ENCODE measurements around the gene GOLT1A. TPM values are rescaled to one million over a fixed set of nuclear protein-coding genes. Genes with fewer than 3 reads are reported as not detected.

GOLT1A gene
- total and polyA plus RNA-seq, 2 of the 8 experiments (the other 6 are each of a cell fraction or from before 2014, with no cell fraction given): 7.5 to 8.5 TPM

DNA sequence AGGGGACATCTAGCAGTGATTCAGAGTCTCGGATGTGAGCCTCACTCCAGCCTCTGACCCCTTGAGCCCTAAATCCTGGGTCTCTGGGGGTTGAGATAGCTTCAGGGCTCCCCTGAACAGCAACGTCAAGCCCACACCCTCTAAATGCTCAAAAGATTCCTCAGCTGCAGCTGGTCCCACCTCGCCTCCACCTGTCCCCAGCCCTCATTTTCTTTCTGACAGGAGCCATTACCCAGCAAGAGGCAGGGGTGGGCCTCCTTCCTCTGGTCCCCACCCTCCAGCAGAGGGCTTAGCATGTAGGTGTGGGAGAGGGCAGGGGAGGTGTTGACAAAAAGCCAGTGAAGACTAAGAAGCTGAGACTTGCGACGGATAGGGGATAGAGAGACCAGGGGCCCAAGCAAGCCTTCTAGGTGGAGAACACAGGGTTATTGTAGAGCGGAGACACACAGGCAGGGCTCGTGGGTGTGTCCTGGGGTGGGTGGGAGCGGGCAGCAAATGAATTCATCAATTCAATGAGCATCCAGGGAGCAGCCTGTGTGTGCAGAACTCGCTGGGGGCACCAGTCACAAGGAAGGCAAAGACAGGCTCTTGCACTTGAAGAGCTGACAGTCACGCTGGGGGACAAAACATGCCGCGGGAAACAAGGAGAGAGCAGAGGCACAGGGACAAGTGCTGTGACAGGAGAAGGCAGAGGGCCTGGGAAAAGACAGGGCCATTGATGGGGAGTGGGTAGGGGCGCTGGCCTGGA, 48.9 kb upstream of the GOLT1A start (continued):
- TF ChIP-seq, protein P1, sequence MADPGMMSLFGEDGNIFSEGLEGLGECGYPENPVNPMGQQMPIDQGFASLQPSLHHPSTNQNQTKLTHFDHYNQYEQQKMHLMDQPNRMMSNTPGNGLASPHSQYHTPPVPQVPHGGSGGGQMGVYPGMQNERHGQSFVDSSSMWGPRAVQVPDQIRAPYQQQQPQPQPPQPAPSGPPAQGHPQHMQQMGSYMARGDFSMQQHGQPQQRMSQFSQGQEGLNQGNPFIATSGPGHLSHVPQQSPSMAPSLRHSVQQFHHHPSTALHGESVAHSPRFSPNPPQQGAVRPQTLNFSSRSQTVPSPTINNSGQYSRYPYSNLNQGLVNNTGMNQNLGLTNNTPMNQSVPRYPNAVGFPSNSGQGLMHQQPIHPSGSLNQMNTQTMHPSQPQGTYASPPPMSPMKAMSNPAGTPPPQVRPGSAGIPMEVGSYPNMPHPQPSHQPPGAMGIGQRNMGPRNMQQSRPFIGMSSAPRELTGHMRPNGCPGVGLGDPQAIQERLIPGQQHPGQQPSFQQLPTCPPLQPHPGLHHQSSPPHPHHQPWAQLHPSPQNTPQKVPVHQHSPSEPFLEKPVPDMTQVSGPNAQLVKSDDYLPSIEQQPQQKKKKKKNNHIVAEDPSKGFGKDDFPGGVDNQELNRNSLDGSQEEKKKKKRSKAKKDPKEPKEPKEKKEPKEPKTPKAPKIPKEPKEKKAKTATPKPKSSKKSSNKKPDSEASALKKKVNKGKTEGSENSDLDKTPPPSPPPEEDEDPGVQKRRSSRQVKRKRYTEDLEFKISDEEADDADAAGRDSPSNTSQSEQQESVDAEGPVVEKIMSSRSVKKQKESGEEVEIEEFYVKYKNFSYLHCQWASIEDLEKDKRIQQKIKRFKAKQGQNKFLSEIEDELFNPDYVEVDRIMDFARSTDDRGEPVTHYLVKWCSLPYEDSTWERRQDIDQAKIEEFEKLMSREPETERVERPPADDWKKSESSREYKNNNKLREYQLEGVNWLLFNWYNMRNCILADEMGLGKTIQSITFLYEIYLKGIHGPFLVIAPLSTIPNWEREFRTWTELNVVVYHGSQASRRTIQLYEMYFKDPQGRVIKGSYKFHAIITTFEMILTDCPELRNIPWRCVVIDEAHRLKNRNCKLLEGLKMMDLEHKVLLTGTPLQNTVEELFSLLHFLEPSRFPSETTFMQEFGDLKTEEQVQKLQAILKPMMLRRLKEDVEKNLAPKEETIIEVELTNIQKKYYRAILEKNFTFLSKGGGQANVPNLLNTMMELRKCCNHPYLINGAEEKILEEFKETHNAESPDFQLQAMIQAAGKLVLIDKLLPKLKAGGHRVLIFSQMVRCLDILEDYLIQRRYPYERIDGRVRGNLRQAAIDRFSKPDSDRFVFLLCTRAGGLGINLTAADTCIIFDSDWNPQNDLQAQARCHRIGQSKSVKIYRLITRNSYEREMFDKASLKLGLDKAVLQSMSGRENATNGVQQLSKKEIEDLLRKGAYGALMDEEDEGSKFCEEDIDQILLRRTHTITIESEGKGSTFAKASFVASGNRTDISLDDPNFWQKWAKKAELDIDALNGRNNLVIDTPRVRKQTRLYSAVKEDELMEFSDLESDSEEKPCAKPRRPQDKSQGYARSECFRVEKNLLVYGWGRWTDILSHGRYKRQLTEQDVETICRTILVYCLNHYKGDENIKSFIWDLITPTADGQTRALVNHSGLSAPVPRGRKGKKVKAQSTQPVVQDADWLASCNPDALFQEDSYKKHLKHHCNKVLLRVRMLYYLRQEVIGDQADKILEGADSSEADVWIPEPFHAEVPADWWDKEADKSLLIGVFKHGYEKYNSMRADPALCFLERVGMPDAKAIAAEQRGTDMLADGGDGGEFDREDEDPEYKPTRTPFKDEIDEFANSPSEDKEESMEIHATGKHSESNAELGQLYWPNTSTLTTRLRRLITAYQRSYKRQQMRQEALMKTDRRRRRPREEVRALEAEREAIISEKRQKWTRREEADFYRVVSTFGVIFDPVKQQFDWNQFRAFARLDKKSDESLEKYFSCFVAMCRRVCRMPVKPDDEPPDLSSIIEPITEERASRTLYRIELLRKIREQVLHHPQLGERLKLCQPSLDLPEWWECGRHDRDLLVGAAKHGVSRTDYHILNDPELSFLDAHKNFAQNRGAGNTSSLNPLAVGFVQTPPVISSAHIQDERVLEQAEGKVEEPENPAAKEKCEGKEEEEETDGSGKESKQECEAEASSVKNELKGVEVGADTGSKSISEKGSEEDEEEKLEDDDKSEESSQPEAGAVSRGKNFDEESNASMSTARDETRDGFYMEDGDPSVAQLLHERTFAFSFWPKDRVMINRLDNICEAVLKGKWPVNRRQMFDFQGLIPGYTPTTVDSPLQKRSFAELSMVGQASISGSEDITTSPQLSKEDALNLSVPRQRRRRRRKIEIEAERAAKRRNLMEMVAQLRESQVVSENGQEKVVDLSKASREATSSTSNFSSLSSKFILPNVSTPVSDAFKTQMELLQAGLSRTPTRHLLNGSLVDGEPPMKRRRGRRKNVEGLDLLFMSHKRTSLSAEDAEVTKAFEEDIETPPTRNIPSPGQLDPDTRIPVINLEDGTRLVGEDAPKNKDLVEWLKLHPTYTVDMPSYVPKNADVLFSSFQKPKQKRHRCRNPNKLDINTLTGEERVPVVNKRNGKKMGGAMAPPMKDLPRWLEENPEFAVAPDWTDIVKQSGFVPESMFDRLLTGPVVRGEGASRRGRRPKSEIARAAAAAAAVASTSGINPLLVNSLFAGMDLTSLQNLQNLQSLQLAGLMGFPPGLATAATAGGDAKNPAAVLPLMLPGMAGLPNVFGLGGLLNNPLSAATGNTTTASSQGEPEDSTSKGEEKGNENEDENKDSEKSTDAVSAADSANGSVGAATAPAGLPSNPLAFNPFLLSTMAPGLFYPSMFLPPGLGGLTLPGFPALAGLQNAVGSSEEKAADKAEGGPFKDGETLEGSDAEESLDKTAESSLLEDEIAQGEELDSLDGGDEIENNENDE (IDR thresholded peaks at IDR 0.05; ENCODE audit: insufficient replicate concordance, low read length): no peak
- TF ChIP-seq, protein P2, sequence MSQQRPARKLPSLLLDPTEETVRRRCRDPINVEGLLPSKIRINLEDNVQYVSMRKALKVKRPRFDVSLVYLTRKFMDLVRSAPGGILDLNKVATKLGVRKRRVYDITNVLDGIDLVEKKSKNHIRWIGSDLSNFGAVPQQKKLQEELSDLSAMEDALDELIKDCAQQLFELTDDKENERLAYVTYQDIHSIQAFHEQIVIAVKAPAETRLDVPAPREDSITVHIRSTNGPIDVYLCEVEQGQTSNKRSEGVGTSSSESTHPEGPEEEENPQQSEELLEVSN (IDR thresholded peaks at IDR 0.05): no peak
- TF ChIP-seq, protein P3, sequence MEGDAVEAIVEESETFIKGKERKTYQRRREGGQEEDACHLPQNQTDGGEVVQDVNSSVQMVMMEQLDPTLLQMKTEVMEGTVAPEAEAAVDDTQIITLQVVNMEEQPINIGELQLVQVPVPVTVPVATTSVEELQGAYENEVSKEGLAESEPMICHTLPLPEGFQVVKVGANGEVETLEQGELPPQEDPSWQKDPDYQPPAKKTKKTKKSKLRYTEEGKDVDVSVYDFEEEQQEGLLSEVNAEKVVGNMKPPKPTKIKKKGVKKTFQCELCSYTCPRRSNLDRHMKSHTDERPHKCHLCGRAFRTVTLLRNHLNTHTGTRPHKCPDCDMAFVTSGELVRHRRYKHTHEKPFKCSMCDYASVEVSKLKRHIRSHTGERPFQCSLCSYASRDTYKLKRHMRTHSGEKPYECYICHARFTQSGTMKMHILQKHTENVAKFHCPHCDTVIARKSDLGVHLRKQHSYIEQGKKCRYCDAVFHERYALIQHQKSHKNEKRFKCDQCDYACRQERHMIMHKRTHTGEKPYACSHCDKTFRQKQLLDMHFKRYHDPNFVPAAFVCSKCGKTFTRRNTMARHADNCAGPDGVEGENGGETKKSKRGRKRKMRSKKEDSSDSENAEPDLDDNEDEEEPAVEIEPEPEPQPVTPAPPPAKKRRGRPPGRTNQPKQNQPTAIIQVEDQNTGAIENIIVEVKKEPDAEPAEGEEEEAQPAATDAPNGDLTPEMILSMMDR (IDR thresholded peaks at IDR 0.05; ENCODE audit: control extremely low read depth in 1 of 3, insufficient read depth in 1 of 3, low read depth in 1 of 3, low read length in 3 of 3): no peak
- TF ChIP-seq KDM1A (IDR thresholded peaks at IDR 0.05; ENCODE audit: borderline replicate concordance, low read length) (no peak), JUN (IDR thresholded peaks at IDR 0.05; ENCODE audit: low read depth, low read length) (no peak), CHD1 (IDR thresholded peaks at IDR 0.05; ENCODE audit: low read depth, low read length) (no peak), CEBPB (IDR thresholded peaks at IDR 0.05; ENCODE audit: low read depth, low read length) (no peak)
